Pancreas (tissue), 10 donors: ENCODE results near the gene SPECC1L. TPM values are rescaled to one million over a fixed set of nuclear protein-coding genes. Genes with fewer than 3 reads are reported as not detected.
A peak's percentile ranks its signal among the peaks of the same experiment; 100 is the strongest.

Experiments
- ATAC-seq, 4 donors: fragments of 200-7000 bp; cut with Tn5 transposase; one replicate each; pipeline versions ENCODE4 v1.8.0 to v1.9.1; 2020; ENCODE audit warnings: mild to moderate bottlenecking in 4 of 4, moderate library complexity in 4 of 4
- DNase-seq, 6 donors: peaks; one replicate each; pipeline ENCODE4 v3.0.0-alpha.2; 2020
- FAIRE-seq: peaks from 2 replicates; lab custom pipeline; 2012; peaks lifted over from hg19 to GRCh38; lab: Jason Lieb, UNC
- H3K27ac ChIP-seq, 4 donors: fragments of 200-600 bp; sonication (generic); 1 replicate in 3 of 4; 2 replicates in 1 of 4; pipeline versions ENCODE4 v1.5.0 to v1.8.0; 2020
- H3K27me3 ChIP-seq, 4 donors: fragments of 200-600 bp; one replicate each; pipeline ENCODE4 v1.8.0; 2021
- H3K36me3 ChIP-seq, 3 donors: fragments of 200-600 bp; sonication (generic) in 1 of 3; one replicate each; pipeline versions ENCODE4 v1.5.0 to v1.8.0; 2020 to 2021
- H3K4me1 ChIP-seq, 3 donors: fragments of 200-600 bp; one replicate each; pipeline ENCODE4 v1.8.0; 2021
- H3K4me3 ChIP-seq, 4 donors: fragments of 200-600 bp; sonication (generic) in 2 of 4; one replicate each; pipeline versions ENCODE4 v1.5.0 to v1.8.0; 2020 to 2021
- H3K9me3 ChIP-seq, 4 donors: fragments of 200-600 bp; one replicate each; pipeline ENCODE4 v1.8.0; 2021
- CTCF ChIP-seq, 4 donors: fragments of 200-600 bp; sonication (generic) in 3 of 4; IDR thresholded peaks; one replicate each; pipeline versions ENCODE4 v1.5.0 to v1.8.0; 2021; ENCODE audit warnings: antibody characterized with exemption in 4 of 4
- WGBS, 2 donors: extraction: QIAGEN DNeasy Blood & Tissue Kit; methylation state at CpG; one replicate each; pipeline ENCODE4 v1.1.7; 2013; 5-methylcytosine and 5-hydroxymethylcytosine counted together
- intact Hi-C, 3 donors: fragments of 100-400 bp; cut with DNase I; formaldehyde crosslinking; loops; one replicate each; pipeline versions ENCODE4 v1.11.1 to v1.14.2; 2022
- polyA plus RNA-seq, 2 donors: library from polyadenylated mRNA; stranded (reverse); fragments of 200-250 nt; gene quantifications; one replicate each; pipeline ENCODE4 v1.2.3, GENCODE V29; 2013
- total RNA-seq, 6 donors: library from RNA; stranded (reverse); fragmentation: NEBNext Ultra II Directional in 4 of 6; extraction: Animal tissue kit (Norgen Biotek cat#: 25700) in 4 of 6; gene quantifications; one replicate each; pipeline versions ENCODE4 v1.2.1 to v1.2.4, GENCODE V29; 2021 to 2023
- donor health status: healthy with polysubstance abuse.
- donor health status: DM: no; HTN: no; CAD: no; lungs with moderate emphysema.
- donor health status: DM: no; HTN: no; CAD: no.
- donor health status: control.
- donor health status: control.
- donor health status: Bipolar disorder and iron deficiency.
- donor health status: DM: yes; HTN: yes; CAD: no.
- donor health status: DM: no; HTN: no; CAD: no.
- donor health status: DM: no; HTN: no; CAD: no.
- donor health status: DM: yes; HTN: yes; CAD: no.

SPECC1L gene
- total and polyA plus RNA-seq, 8 donors = 8.6 to 36.3 (median 26.5) TPM

- intact Hi-C loops = no loop called here
- FAIRE-seq = no peak
These were observed 196.2 kb downstream of the SPECC1L start for GRCh38 chr22:24466716-24467328.

GRCh38 chr22:24467340-24467739 is 196.7 kb downstream of the SPECC1L start:
- peaks cover 0 to 8% (median 0%) of the 10 kb centered on the region in 3 donors for H3K4me1 ChIP-seq
- H3K9me3 ChIP-seq = no peaks in the 10 kb centered on the region
- no peak for TF ChIP-seq CTCF (IDR thresholded peaks at IDR 0.05)
- no peaks in the 10 kb centered on the region for H3K27me3 ChIP-seq
- H3K27ac ChIP-seq = peak overlapping the region in 1 of 4 donors; percentile 19
- DNase-seq (no peak), FAIRE-seq (no peak), ATAC-seq (peak in 1 of 4 donors; percentile 18)
- H3K36me3 ChIP-seq = no peaks in the 10 kb centered on the region
- 63 to 65% methylated on average over 2 of the region's 2 CpGs for WGBS, 2 donors
- intact Hi-C loops = no loop called here
- H3K4me3 ChIP-seq = no peak overlapping the region

More at GRCh38 chr22:24466716-24467328, 196.2 kb downstream of the SPECC1L start:
- ATAC-seq (peak in 3 of 4 donors; percentile 36 to 66 (median 65)), DNase-seq (peak in 1 of 6 donors; percentile 26)
- WGBS, 2 donors = 59 to 67% methylated on average over 1 of the region's 1 CpG
- H3K9me3 ChIP-seq = no peaks in the 10 kb centered on the region
- H3K27me3 ChIP-seq = no peaks in the 10 kb centered on the region
- H3K4me1 ChIP-seq = peaks cover 0 to 8% (median 0%) of the 10 kb centered on the region in 3 donors
- no peaks in the 10 kb centered on the region for H3K36me3 ChIP-seq
- TF ChIP-seq CTCF (IDR thresholded peaks at IDR 0.05) = no peak
- no peak overlapping the region for H3K4me3 ChIP-seq
- H3K27ac ChIP-seq = peak overlapping the region in 2 of 4 donors; percentile 19 to 31

Other genes starting within 250 kb of the SPECC1L start
- gene SUSD2, start 89.3 kb upstream of the SPECC1L start, total RNA-seq = 1 to 10 TPM in 4 of 6 donors, under 1 TPM in 2; 0.35 to 7.2 (median 1.6) TPM
- 1 to 10 TPM; 3.1 to 3.4 TPM for gene SUSD2, start 89.3 kb upstream of the SPECC1L start, polyA plus RNA-seq
- 10 to 100 TPM in 4 of 6 donors, 1 to 10 TPM in 2; 2.3 to 18.3 (median 11.4) TPM for gene GGT5, start 25.7 kb upstream of the SPECC1L start, total RNA-seq
- 10 to 100 TPM; 12.3 to 15.9 TPM for gene GGT5, start 25.7 kb upstream of the SPECC1L start, polyA plus RNA-seq
- 1 to 10 TPM in 4 of 6 donors, under 1 TPM in 2; 0.85 to 2.7 (median 1.3) TPM for gene ADORA2A, start 156.8 kb downstream of the SPECC1L start, total RNA-seq
- gene ADORA2A, start 156.8 kb downstream of the SPECC1L start, polyA plus RNA-seq = 10 to 100 TPM in 1 of 2 donors, 1 to 10 TPM in 1; 3.6 to 10.4 TPM
- under 1 TPM; 0.08 to 0.32 (median 0.21) TPM for gene UPB1, start 224.5 kb downstream of the SPECC1L start, total RNA-seq
- 1 to 10 TPM in 1 of 2 donors, under 1 TPM in 1; 0.30 to 2.3 TPM for gene UPB1, start 224.5 kb downstream of the SPECC1L start, polyA plus RNA-seq